Skin epidermis (tissue), 12 donors: ENCODE measurements around the gene CCT7.
"Not testable (repeated sequence)": the region's sequence is repeated elsewhere in the genome, so short reads cannot be mapped to it uniquely, and the experiment has no call there.

Experiments used
- H3K27ac ChIP-seq, 21 experiments: fragments of 200-600 bp; sonication (generic) in 11 of 21; one replicate each; pipeline ENCODE4 v1.5.0; 2020; ENCODE audit warnings: mild to moderate bottlenecking in 3 of 21, inconsistent platforms in 2 of 21, moderate library complexity in 2 of 21
- H3K4me3 ChIP-seq, 7 experiments: fragments of 200-600 bp; sonication (generic) in 2 of 7; one replicate each; pipeline ENCODE4 v1.5.0; 2020; ENCODE audit warnings: inconsistent platforms in 2 of 7, mild to moderate bottlenecking in 2 of 7, moderate library complexity in 1 of 7

CCT7 gene

DNA sequence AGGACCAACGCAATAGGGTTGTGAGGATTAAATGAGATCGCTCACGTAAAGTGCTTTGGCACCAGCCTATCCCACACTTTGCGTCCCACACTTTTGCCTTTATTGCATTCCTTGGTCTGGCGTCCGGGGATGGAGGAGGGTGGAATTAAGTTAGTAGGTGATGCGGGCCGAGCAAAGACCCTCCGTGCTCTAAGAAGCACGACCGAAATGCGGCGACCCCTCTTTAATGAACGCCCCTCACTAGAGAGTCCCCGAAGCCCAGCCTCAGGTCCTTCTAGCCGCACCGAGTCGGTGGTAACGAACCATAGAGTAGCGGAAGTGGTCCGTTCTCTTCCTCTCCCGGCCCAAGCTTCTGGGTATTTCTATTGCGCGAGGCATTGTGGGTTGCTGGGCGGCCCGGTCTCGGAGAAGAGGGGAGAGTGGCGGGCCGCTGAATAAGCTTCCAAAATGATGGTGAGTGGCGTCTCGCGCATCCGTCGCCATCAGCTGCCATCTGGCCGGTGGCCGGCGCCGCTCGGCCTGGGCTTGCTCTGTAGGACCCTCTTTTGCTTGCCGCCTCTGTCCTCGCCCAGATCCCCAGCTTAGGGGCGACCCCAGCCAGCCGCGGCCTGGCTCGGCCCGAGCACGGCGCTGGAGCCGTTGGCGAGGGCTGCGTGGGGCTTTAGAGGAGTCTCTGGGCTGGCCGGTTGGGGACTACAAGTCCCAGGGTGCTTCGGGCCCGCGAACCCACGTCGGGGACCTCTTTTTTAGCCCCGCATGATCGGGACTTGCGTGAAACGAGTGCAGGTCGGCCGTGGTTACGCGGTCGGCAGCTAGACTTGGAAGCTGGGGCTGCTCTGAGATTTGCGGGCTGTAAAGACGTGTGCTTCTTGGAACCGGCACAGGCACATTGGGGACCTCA is at the start of gene CCT7:
TSS of gene CCT7 (plus strand) at position 377 of the 901 bp plus-strand sequence. CDS start at position 448, 71 bp downstream.
- Histone ChIP-seq H3K4me3 (peak within 1 kb of the TSS; percentile 64 to 83 (median 82)), H3K27ac (peak within 1 kb of the TSS; percentile 75 to 98 (median 96))

- H3K4me3 ChIP-seq, result no peak overlapping the region
- H3K27ac ChIP-seq, result no peak overlapping the region
Measured at GRCh38 chr2:73185965-73186364, 48.1 kb upstream of the CCT7 start.

DNA sequence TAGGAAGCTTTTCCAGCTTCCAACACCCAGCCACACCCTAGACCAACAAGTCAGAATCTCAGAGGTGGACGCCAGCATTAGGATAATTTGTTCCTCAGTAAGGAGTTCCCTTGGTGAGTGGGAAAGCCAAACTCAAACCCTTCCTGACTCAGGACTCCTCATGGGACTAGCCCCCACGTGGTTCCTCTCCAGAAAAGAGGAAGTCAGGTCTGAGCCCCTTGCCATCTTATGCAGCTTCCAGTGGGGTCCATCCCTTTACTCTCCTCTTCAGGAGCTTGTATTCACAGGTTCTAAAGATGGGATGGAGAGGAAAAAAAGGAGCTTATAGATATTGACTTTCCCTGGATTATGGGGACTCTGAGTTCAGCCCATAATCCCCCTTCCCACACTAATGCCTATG is 46.6 kb upstream of the CCT7 start:
- no peak overlapping the region for H3K4me3 ChIP-seq
- no peak overlapping the region for H3K27ac ChIP-seq

DNA sequence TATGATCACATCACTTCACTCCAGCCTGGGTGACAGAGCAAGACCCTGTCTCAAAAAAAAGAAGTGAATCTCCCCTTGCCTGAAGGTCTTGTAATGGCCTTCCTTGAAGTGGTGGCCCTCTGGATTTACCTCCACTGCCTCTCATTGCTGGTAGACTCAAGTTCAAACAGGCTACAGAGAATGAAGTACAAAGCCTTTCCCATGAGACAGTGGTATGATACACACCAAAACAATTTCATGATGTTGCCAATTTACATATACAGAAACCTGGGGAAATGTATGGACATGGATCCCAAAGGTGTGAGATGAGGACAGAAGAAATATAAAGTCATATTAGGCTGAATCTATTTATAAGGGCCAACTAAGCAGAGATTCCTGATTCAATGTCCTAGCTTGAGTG is 36.5 kb upstream of the CCT7 start:
- H3K27ac ChIP-seq, result no peak overlapping the region
- H3K4me3 ChIP-seq, result no peak overlapping the region

DNA sequence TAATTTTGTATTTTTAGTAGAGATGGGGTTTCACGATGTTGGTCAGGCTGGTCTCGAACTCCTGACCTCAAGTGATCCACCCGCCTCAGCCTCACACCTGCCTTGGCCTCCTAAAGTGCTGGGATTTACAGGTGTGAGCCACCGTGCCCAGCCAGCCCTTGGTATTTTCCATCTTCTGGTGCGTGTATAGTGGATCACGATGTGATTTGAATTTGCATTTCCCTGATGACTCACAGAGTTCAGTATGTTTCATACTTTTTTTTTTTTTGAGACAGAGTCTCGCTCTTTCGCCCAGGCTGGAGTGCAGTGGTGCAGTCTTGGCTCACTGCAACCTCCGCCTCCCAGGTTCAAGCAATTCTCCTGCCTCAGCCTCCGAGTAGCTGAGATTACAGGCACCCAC is 33.8 kb upstream of the CCT7 start:
- H3K4me3 ChIP-seq, H3K27ac ChIP-seq: not testable (repeated sequence)

DNA sequence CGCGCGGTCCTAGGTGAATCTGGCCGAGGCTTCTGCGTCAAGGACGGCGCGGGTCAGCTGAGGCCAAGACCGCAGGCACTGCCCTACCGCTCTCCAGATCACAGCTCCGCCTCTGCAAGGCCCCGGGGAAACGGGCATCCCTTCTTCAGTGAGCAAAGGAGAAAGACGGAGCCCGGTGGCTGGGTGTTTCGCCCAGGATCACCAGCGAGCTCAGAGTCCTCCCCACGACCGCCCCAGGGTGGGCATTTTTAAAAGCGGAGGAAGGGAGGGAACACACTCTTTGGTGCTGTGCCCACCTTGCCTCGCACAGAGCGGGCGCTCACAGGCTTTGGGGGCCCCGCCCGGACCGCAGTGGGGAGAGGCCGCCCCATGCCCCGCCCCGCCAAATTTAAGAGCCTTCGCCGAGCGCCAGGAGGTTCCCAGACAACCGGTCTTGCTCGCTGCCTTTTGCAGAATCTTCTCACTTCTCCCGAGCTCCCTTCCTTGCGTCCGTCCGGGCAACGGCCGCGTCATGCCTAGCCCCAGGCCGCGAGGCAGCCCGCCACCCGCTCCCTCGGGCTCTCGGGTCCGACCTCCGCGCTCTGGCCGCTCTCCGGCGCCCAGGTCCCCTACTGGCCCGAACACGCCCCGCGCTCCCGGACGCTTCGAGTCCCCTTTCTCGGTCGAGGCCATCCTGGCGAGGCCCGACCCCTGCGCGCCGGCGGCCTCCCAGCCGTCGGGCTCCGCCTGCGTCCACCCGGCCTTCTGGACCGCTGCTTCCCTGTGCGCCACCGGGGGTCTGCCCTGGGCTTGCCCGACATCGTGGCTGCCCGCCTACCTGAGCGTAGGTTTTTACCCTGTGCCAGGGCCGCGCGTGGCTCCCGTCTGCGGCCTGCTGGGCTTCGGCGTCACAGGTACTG is 31.7 kb upstream of the CCT7 start, which contains the start of gene NOTO:
TSS of gene NOTO (plus strand) at position 419 of the 899 bp plus-strand sequence. CDS start at position 512, 93 bp downstream.
- H3K27ac ChIP-seq, result no peak within 1 kb of the TSS

GRCh38 chr2:73203055-73203681 is 30.9 kb upstream of the CCT7 start:
- H3K27ac ChIP-seq, result no peak overlapping the region
- peak overlapping the region in 3 of 7 experiments; percentile 12 to 31 (median 23) for H3K4me3 ChIP-seq

More for the DNA sequence above, 31.7 kb upstream of the CCT7 start, which contains the start of gene NOTO:
- peak within 1 kb of the TSS in 3 of 7 experiments; percentile 12 to 31 (median 23) for H3K4me3 ChIP-seq

DNA sequence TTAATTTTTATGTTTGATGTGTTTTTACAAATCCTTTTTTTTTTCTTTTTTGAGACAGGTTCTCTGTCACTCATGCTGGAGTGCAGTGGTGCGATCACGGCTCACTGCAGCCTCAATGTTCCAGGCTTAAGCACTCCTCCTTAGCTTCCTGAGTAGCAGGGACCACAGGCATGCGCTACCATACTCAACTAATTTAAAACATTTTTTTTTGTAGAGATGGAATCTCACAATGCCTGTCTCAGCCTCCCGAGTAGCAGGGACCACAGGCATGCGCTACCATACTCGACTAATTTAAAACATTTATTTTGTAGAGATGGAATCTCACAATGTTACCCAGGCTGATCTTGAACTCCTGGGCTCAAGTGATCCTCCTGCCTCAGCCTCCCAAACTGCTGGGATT is 28.5 kb upstream of the CCT7 start:
- Histone ChIP-seq H3K4me3 (no peak overlapping the region), H3K27ac (no peak overlapping the region)

DNA sequence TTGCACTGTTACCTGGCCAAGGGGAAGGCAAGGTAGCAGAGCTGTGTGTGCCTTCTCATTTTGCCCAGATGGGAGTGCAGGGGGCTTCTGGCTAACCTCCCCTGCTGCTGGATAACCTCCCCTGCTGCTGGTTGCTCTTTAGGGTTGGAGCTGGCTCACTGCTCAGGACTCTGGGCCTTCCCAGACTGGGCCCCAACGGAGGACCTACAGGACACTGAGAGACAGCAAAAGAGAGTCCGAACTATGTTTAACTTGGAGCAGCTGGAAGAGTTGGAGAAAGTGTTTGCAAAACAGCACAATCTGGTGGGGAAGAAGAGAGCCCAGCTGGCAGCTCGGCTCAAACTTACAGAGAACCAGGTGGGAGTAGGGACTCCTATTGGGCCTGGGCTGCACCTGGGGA is 25.9 kb upstream of the CCT7 start:
- Histone ChIP-seq H3K27ac (no peak overlapping the region), H3K4me3 (no peak overlapping the region)

DNA sequence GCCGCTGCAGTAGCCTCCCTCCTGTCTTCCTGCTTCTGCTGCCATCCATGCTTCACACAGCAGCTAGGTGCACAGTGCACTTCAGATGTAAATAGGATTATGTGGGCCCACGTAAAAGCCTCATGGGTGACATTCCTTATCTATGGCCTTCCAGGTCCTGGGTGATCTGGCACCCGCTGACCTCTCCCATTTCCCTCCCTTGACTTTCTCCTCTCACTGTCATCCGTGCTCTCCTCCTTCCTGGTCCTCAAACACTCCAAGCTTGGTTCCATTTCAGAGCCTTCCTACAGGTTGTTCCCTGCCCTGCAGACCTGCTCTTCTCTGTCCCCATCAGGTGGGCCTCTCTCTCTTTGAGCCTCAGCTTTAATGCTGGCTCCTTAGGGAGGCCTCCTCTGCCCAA is 24.1 kb upstream of the CCT7 start:
- H3K4me3 ChIP-seq, result no peak overlapping the region
- no peak overlapping the region for H3K27ac ChIP-seq

- no peak overlapping the region for H3K27ac ChIP-seq
- H3K4me3 ChIP-seq, result no peak overlapping the region
Measured at GRCh38 chr2:73210696-73211095, 23.4 kb upstream of the CCT7 start.

- Histone ChIP-seq H3K4me3 (no peak overlapping the region), H3K27ac (peak overlapping the region in 4 of 21 experiments; percentile 25 to 53 (median 31))
Measured at GRCh38 chr2:73212098-73212447, 22.0 kb upstream of the CCT7 start.

GRCh38 chr2:73212448-73213176 is 21.5 kb upstream of the CCT7 start:
- H3K4me3 ChIP-seq, result no peak overlapping the region
- H3K27ac ChIP-seq, result peak overlapping the region in 1 of 21 experiments; percentile 53

DNA sequence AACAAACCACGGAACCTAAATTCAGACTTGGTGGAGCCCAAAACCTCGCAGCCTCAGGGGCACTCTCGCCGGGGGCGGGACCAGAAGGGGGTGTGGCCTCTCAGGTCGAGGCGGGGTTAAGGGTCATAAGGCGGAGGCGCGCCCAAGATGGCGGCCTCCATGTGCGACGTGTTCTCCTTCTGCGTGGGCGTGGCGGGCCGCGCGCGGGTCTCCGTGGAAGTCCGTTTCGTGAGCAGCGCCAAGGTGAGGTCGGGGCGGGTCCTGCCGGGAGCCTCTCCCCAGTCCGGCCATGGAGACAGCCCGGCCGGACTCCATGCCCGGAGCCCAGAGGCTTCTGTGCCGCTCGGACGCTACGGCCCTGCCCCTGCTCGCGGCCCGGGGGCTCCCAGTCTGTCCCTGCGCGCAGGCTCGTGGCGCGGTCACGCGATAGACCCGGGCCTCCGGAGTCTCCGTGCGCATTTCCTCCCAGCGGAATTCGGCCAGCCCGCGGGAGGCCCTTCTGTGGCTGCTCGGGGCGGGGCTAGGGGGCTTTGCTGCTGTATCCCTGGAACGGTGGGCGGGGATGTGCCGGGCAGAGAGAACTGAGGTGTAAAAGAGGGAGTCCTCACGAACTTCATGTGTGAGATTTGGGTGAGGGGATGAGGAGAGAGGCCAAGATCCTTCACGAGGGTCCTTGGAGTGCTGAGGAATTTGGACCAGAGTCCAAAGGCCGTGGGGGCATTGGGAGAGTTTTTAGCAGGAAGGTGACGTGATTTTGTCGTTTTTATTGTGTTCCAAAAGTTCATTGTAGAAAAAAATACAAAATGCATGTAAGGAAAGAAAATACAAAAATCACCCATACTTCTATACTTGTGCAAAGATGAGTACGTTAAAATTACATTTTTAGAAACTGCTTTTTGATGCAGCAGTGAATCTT is 19.7 kb upstream of the CCT7 start, which contains the start of gene SMYD5:
TSS of gene SMYD5 (plus strand) at position 126 of the 916 bp plus-strand sequence. CDS start at position 148, 22 bp downstream.
- Histone ChIP-seq H3K4me3 (peak within 1 kb of the TSS; percentile 75 to 99 (median 89)), H3K27ac (peak within 1 kb of the TSS; percentile 45 to 95 (median 82))

DNA sequence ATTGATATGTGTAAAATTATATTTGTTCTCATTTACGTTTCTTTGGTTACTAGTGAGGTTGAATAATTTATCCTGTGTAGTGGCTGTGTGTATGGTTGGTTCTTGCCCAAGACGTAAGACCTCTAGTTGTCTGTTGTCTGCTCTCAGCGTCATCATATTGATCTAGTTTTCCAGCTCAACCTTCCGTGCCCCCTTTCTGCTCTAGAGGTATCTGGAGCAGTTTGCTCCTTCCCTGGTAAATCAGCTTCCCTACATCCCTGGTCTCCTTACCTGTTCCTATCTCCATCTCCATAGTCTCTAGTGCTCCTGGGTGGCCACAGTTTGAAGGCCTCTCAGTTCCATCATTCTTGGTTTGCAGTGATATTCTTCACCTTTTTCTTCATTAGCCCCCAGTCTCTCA is 18.9 kb upstream of the CCT7 start:
- no peak overlapping the region for H3K27ac ChIP-seq
- peak overlapping the region in 1 of 7 experiments; percentile 86 for H3K4me3 ChIP-seq

- Histone ChIP-seq H3K4me3 (no peak overlapping the region), H3K27ac (no peak overlapping the region)
Measured at GRCh38 chr2:73217160-73217559, 16.9 kb upstream of the CCT7 start.

DNA sequence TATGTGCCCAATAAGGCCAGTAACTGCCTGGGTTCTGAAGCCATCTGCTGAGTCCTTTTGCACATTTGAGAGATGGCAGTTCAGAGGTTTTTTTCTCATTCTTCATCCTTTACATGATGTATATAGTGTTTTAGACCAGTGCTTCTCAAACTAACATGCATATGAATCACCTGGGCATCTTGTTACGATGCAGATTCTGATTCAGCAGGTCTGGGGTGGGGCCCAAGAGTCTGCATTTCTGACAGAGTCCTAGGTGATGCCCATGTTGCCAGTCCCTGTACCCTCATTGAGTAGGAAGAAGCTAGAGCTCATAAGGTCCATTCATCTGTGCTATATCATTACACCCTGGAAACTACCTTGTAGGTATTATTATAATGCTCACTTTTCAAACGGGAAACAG is 16.3 kb upstream of the CCT7 start:
- no peak overlapping the region for H3K4me3 ChIP-seq
- no peak overlapping the region for H3K27ac ChIP-seq

- no peak overlapping the region for H3K4me3 ChIP-seq
- no peak overlapping the region for H3K27ac ChIP-seq
Measured at GRCh38 chr2:73218298-73218697, 15.8 kb upstream of the CCT7 start.
